H1 (cell line): ENCODE results near the gene LEFTY2. TPM values are rescaled to one million over a fixed set of nuclear protein-coding genes. Genes with fewer than 3 reads are reported as not detected.

Source experiments
- KDM4A ChIP-seq: IDR thresholded peaks from one replicate; pipeline ENCODE4 v1.7.1; 2012; ENCODE audit warnings: low read depth, mild to moderate bottlenecking, moderate library complexity, low read length, inconsistent platforms; ENCODE audit not compliant: severe bottlenecking
- POLR2A ChIP-seq, 2 experiments: IDR thresholded peaks; 1 replicate in 1 of 2; 2 replicates in 1 of 2; pipeline ENCODE4 v1.6.1; 2011; ENCODE audit warnings: low read depth in 2 of 2, low read length in 2 of 2, mild to moderate bottlenecking in 2 of 2; ENCODE audit errors: control extremely low read depth in 1 of 2
- RNF2 ChIP-seq: fragments of 200-900, 300-1000 bp; sonication (generic); IDR thresholded peaks from 2 replicates; pipeline ENCODE4 v1.7.1; 2016; ENCODE audit warnings: borderline replicate concordance, low read depth, mild to moderate bottlenecking, antibody characterized with exemption, low read length; ENCODE audit not compliant: poor library complexity, severe bottlenecking; ENCODE audit errors: missing control alignments
- TBP ChIP-seq: IDR thresholded peaks from 2 replicates; pipeline ENCODE4 v1.6.1; 2011; ENCODE audit warnings: low read depth, low read length, improper control_type of control experiment
- TEAD4 ChIP-seq: IDR thresholded peaks from 2 replicates; pipeline ENCODE4 v1.6.1; 2012; ENCODE audit warnings: low read depth, low read length, inconsistent platforms, mixed read lengths
- polyA plus RNA-seq, 7 experiments: library from polyadenylated mRNA; depleted of rRNA in 3 of 7; stranded (reverse) in 5 of 7; unstranded in 2 of 7; fragments of >200 nt in 5 of 7; fragments of 200-250 nt in 2 of 7; gene quantifications; 1 replicate in 5 of 7; 2 replicates in 1 of 7; 4 replicates in 1 of 7; pipeline versions ENCODE4 v1.2.1 to v1.2.3, GENCODE V29; 2011 to 2013; ENCODE audit warnings: missing spikeins in 2 of 7, mixed read lengths in 2 of 7
- total RNA-seq: library from RNA; stranded (reverse); fragmentation: NEBNext Ultra II Directional; extraction: Animal tissue kit (Norgen Biotek cat#: 25700); gene quantifications from 2 replicates; pipeline ENCODE4 v1.2.1, GENCODE V29; 2021
- TF ChIP-seq, protein P1 (sequence below): IDR thresholded peaks from 2 replicates; pipeline ENCODE4 v1.6.1; 2012; ENCODE audit warnings: inconsistent platforms

The LEFTY2 gene
- total and polyA plus RNA-seq, 2 of the 8 experiments (the other 6 are each of a cell fraction or from before 2014, with no cell fraction given): 2.6 to 4.3 TPM

DNA sequence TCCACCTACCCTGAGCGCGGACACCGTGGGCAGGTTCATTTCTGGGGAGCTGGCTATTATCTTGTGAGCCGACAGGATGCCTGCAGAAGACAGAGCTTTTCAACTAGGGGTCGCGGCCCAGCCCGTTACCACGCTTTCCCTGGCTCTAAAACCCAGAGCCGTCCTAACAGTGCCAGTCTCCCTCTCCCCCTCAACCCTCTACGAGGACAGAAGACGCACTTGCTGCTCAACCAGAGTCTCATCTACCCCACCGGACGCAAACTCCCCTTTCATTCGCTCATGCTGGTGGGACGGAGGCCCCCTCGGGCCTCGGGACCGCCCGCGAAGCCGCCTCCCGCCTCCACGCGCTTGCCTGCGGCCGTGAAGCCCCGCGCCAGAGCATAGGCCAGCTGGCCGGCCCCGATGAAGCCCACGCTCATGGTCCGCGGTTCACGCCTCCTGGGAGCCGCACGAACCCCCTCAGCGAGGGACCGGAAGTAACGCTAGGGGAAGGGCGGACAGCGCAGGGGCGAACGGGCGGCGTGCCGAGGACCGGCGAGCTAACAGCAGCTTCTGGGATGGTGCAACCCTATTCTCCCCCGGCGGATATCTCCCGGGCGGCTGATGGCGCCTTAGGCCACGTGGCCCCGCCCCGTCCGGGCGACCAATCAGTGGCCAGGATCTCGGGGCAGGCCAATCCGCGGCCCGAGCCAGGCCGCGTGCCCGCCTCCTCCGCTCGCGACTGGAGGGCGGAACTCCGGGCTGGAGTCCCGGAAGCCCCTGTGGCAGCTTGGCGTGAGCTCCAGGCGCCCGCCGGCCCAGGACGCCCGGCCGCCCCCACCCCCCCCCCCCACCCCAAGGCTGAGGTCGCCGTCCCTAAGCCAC, 17.1 kb downstream of the LEFTY2 start, which contains the start of gene PYCR2 (continued):
- TF ChIP-seq TEAD4 (0 out of 2 replicates have a peak, but pooled peaks have one; percentile 40), TBP (peak; percentile 83), POLR2A (IDR thresholded peaks at IDR 0.05; ENCODE audit: control extremely low read depth in 1 of 2, low read depth in 2 of 2, low read length in 2 of 2) (peak in 1 of 2 experiments; percentile 87; a peak in 2 of 3 replicates), RNF2 (no peak), KDM4A (peak; percentile 84)
- TF ChIP-seq, protein P1, sequence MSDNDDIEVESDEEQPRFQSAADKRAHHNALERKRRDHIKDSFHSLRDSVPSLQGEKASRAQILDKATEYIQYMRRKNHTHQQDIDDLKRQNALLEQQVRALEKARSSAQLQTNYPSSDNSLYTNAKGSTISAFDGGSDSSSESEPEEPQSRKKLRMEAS: peak; percentile 90
